Femur (tissue), 1 donor: Measurements from ENCODE around the gene KLHL30.

Source experiments
- DNase-seq: peaks from one replicate; pipeline ENCODE4 v3.0.0-alpha.2; 2017

Gene KLHL30

DNA sequence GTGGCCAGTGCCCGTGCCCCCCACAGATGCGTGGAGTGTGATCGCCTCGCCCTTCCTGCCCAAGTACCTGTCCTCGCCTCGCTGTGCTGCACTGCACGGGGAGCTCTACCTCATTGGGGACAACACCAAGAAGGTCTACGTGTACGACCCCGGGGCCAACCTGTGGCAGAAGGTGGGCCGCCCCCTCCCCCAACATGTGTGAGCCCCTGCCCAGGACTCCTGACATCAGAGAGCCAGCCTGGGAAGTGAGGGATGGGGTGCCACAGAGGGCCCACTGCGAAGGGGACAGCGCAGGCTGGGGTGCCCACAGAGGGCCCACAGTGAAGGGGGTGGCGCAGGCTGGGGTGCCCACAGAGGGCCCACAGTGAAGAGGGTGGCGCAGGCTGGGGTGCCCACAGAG is 10.5 kb downstream of the KLHL30 start:
- DNase-seq: no peak

DNA sequence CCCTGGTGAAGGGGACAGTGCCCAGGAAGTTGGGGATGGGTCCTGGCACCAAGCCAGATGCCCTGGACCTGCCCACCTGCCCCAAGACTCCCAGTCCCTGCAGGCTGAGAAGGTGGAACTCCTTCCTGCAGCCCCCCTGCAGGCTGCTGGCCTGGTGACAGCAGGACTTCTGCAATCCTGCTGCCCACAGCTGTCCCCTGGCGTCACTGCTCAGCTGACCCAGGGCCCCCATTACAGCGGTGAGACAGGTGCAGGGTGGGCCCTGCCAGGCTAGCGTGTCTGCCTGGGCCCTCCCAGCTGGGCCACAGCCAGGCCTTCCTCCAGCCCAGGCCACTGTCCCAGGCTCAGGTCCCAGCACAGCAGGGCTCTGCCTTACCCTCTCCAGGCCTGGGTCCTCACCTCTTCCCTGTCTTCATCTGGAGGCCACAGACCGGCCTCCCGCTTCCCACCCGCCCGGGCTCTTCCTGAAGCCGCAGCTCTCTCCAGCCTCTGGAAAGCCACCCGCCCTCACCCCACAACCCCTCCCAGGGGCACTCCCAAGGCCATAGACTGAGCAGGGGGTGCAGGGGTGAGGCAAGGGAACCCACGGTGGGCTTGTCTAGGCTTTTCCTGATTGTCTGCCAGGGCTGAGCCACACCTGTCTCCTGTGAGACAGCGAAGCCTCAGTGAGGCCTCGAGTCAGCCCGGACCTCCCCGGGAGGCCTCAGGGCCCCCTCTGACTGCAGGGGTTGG is 11.5 kb downstream of the KLHL30 start:
- DNase-seq: peak; percentile 82

DNA sequence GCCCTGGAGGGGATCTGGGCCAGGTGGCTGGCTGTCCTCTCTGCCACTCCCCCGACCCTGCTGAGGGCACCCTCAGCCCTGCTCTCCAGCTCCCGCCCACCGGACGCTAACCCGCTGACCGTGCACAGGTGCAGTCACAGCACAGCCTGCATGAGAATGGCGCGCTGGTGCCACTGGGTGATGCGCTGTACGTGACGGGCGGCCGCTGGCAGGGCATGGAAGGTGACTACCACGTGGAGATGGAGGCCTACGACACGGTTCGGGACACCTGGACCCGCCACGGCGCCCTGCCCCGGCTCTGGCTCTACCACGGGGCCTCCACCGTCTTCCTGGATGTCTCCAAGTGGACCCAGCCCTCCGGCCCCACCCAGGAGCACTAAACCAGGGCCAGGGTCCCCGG is 12.2 kb downstream of the KLHL30 start:
- DNase-seq: no peak

DNA sequence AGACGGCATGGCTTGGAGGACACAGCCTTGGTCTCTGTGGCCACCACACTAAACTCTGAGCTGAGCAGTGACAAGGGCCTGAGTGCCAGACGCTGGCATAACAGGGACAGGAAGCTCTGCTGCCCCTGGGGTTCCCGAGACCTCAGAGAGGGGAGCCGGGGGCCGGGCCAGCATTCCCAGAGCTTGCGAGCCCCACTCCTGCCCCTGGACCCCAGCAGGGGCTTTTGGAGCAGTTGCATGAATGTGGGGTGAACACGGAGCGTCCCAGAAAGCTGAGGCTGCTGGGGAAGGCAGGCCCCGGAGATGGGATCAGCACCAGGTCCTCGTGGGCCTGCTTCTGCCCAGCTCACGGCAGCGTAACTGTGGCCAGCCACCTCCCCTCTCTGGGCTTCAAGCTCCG is 12.7 kb downstream of the KLHL30 start:
- DNase-seq: no peak

DNA sequence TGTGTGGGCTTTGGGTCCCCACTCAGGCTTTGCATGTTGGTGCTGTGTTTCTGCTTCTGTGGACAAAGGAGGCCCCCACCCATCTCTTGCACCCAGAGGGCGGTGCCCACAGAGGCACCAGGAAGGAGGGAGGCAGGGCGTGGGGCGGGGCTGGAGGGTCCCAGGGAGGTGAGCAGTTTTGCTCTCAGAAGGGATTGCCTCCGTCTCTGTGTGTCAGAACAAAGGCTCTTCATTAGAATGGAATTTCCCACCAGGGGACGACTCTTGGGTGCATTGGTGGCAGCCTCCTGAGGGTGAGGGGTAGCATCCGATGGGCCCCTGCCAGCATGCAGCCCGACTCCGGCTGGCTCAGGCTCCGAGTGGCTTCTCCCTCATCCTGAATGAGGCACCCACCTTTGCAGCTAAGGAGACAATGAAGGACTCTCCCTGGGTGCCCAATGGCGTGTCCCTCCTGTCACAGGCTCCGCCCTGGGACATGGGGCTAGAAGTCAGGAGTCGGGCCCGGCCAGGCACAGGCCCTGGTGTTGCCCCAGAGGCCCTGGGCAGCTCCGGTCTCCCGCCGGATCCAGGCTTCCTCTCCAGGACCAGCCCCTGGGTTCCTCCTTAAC is 13.3 kb downstream of the KLHL30 start:
- DNase-seq: no peak

DNA sequence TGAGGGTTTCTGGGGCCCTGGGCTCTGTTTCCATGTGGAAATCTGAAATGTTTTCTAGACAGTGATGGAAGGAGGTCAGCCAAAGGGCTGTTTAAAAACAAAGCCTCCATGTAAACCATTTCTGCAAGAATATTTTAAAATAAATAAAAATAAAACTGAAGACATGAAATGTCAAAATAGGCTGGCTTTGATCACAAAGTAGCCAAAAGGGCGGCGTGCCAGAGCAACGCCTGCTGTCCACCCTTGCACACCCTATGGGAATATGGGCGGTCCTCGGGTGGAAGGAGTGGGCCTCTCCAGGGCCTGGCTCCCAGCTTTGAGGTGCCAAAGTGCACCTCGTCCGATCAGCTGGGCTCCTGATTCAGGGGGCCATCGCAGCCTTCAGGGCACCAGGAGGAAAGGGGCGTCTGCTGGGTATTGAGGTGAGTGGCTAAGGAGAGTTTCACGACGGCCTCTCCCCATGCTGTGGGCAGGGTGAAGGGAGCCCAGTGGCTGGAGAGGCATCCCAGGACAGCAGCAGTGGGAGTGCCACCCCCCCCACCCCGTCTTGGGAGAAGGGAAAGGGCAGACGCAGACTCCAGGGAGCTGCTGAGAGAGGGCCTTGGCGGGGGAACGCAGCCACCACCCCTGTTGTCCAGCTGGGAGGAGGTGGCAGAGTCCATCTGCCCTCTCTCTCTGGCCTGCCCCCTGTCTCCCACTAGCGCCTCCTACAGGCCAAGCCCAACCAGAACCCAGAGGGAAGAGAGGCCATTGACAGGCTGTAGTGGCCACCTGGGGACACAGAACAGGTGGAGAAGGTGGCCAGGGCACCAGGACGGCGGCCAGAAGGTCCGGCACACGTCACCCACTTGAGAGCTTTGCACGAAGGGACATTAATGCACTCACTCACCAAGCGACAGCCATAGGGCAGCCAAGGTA is 14.6 kb downstream of the KLHL30 start:
- DNase-seq: no peak

DNA sequence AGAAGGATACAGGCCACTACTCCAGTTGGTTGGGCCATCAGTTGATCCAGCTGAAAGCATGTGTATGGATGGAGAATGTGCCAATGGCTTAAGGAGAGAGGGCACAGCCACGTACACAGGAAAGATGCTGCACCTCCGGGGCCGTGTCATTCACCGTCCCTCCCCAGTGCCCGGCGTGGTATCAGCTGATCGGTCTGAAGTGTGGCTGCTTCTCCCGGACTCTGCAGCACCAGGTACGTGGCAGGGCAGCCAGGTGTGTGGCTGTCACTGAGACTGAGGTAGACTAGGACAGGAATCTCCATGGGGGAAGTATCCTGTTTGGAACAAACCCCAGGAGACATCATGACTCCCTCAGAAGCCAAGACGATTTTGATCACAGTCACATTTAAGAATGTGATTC is 16.1 kb downstream of the KLHL30 start:
- no peak for DNase-seq

DNA sequence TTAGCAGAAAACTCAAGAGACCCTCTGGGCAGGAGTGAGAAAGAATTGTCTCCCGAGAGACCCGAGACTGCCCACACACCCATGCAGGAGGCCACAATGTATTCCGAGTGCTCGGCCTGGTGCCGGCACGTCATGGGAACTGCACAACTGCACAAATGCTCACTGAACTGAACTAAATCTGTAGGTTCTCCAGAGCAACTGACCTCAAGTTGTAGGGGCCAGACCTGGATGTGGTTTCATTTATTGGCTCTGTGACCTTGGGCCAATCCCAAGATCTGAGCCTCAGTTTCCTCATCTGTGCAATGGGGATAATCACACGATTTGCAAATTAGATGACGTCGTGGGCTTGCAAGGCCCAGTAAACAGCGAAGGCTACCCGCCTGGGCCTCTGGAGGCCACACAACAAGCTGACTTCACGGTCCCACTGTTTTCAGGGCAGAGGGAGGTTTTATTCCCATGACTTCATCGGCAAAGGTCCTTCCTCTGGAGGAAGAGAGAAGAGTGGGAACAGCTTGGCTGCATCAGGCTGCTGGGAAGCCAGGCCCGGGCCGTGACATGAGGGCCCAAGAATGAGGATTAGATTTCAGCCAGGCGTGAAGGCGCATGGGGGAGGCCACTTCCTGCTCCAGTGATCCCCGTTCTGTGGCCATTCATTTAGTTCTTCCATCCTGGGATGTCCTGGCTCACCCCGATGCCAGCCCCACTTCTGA is 16.7 kb downstream of the KLHL30 start:
- peak; percentile 67 for DNase-seq

DNA sequence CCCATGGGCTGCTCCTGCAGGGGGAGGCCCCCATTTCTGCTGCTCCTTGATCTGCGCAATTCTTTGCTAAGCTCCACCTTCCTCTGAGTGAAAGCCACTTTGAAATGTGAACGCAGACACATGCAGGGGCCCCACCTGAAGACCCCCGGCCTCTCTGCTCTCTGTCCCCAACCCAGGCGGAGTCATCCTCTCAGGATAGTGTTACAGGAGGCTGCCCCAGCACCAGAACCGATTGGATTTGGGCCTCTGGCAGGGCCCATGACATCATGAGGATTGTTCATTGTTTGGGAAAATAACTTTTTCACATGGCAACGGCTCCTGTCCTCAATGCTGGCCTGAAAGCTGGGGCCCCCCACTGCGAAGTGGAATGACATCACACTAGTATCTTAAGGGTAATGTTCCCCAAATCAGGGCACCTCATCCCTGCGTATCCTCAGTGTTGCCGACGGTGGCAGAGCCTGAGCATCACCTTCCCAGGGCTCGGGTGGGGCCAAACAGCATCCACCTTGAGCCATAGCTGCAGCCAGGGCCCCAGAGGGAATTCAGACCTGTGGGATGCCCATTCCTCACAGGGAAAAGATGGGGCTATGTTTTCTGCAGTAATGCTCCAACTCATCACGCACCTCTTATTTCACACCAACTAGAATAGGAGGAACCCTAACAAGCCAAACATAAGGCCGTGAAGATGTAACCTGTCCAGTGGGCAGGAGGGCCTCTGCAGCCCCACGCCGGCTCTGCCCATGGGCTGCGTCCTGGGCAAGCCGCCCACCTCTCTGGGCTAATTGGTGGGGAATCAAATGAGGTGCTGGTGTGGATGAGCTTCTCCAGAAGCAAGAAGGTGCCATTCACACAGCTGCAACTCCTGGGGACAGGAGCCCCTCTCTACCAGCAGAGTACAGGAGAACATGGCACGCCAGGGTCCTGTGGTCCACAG is 17.6 kb downstream of the KLHL30 start:
- no peak for DNase-seq

DNA sequence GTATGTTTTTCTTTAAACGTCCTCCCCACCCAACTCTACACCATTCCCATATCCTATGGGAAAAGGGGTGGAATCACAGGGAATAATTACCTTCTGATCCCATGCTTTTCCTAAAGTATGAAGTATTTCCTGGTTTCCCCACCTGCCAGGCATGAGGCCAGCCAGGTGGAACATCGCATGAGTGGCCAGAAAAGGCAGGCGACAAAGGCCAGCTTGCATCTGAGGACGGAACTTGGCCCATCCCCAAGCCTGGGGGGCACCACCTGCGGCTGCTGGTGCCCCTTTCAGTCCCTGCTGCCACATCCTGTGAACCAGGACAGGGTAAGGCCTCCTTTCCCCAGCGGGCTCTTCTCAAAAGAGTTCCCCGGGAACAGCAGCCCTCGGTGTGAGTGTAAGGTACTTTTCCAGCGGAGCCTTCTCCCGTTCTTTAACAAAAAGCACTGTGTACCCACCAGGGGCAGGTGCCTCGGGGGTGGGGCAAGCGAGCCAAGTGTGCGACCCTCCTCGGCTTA is 19.1 kb downstream of the KLHL30 start:
- no peak for DNase-seq

DNA sequence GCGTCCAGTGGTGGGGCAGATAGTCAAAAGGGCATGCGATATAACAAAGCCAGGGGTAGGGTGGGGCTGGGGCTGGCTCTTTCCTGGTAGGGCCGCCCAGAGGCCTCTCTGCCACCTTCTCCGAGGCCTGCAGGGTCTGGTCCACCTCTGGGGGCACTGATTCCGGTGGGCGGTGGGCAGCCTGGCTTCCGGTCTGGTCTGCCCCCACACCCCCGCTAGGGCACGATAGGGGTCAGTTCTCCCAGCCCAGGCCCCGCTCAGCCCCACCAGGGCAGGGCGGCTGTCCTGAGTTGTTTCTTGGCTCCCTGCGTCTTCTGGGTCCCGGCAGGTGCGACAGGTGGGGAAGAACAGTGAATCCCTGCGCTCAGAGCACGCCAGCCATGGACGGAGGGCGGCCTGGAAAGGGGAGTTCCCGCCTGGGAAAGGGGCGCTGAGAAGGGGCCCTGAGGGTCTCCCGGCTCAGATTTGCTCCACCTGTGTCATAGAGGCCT is 19.6 kb downstream of the KLHL30 start:
- no peak for DNase-seq

DNA sequence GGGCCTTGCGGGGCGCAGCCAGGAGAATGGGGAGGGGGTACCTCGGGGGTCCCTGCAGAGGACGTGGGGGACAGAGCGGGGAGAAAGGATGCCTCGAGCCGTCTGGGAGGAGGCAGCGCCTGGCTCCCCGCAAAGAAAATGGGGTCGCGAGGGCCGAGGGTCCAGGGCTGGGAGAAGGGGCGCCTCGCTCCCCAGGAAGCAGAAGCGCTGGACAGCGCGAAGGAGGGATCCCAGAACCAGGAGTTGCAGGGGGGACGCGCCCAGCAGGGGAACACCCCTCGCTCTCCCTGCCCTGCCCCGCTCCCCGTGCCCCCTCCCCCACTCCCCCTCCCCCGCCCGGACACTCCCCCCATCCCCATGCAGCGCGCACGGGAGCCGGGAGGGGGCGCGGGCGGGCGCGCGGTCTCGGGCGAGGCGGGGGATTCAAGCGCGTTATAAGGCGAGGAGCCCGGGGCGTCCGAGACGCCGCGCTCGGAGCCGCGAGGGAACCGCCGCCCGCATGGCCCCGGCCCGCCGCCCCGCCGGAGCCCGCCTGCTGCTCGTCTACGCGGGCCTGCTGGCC is 20.1 kb downstream of the KLHL30 start, which contains the start of gene ERFE:
Gene ERFE, plus strand, starts transcription at position 462 of the 562 bp plus-strand sequence. Its CDS starts 38 bp downstream, at position 500.
- DNase-seq: peak; percentile 60

DNA sequence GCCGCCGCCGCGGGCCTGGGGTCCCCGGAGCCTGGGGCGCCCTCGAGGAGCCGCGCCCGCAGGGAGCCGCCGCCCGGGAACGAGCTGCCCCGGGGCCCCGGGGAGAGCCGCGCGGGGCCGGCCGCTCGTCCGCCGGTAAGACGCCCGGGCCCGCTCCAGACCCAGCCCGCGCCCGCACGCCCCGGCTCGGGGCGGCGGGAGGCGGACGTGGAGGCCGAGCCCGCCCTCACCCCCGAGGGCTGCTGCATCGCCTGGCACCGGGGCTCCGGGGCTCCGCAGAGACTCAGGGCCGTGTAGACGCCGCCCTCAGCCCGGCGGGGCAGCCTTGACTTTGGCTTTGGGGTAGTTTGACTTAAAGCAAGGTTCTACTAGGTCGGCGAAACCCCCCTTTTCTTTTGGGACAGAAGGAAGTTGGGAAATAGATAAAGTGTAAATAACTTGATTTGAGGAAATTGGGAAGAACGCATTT is 20.6 kb downstream of the KLHL30 start:
- no peak for DNase-seq

DNA sequence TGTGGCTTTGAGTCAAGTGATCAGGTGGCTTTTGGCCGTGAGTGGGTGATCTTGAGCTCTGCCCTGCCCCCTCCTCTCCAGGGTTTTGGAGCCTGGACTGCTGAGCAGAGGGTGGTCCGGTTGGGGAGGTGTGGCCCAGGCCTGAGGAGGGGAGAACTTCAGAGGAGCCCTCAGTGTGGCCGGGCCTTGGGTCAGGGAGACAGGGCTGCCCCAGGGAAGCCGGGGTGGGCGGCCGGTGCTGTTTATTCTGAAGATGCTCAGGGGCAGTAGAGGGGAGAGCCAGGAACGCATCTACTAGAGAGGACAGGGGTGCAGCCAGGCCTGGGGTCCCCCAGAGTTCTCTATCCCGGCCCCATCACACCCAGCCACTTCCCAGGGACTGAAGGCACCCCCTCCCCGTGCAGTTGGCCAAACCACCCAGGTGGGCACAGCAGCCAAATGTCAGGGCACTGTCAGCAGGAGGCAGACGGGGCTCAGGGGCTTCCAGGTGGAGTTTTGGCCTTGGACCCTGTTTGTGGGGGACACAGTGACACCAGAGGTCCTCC is 21.3 kb downstream of the KLHL30 start:
- no peak for DNase-seq

DNA sequence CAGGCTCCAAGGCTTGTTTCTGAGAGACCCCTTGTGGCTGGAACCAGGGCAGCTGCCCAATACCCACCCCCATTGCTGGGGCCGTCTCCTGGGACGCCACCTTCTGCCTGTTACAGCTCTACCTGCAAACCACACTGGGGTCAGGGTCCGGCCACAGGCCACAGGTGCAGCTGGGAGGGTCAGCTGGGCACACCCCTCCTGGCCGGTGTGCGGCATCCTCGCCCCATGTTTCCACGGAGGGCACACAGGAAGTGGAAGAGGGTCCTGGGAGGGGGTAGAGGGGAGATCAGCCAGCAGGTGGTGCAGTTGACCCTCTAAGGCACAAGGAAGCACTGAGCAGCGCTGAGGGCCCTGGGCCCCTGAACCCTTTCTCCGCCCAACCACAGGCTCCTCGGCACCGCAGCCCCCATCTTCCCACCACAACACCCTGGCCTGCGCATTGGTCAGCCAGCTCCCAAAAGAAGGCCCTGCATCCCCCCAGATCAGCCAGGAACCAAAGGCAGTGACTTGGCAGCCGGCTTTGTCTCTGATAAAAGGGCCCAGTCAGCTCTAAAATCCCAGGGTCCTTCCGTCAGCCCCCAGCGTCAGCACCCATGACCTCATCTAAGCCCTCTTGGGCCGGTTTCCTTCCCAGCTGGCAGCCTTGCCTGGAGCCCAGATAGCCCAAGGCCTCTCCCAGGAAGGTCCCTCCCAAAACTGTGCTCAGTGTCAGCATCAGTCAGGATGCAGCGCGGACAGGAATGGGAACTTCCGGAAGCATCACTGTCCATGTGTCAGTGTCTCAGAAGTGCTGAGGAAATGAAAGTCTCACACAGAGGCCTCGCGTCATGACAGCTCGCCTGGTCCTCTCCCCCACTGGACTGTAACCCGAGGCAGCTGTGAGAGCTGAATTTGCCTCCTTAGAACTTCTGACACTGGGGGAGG is 22.0 kb downstream of the KLHL30 start:
- DNase-seq: no peak

DNA sequence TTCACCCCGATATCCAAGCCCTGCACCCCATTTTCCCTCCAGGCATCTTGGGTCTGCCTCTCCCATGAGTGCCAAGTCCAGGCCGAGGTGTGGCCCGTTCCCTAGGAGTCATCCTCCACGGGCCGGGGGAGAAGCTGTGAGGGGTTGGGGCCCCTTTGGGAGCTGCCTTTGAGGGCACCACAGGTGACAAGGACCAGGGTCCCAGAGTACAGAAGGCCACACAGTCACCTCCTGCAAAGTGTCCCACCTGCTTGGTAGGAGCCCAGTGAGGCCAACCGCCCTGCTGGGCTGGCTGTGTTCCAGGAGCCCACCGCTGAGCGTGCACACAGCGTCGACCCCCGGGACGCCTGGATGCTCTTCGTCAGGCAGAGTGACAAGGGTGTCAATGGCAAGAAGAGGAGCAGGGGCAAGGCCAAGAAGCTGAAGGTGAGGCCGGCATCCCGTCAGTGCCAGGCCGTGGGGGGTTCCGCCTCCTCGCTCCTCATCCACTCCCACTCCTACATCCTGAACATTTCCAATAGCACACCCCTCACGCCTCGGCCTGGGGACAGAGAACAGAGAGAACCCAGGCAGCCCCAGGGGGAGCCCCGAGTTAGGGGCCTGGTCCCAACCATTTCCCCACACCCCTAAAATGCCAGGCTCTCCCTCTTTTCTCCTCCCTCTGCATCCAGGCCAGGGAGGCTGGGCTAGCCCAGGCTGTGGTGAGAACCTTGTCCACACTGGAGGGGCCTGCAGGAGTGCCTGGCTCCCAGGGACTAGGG is 23.0 kb downstream of the KLHL30 start:
- no peak for DNase-seq

DNA sequence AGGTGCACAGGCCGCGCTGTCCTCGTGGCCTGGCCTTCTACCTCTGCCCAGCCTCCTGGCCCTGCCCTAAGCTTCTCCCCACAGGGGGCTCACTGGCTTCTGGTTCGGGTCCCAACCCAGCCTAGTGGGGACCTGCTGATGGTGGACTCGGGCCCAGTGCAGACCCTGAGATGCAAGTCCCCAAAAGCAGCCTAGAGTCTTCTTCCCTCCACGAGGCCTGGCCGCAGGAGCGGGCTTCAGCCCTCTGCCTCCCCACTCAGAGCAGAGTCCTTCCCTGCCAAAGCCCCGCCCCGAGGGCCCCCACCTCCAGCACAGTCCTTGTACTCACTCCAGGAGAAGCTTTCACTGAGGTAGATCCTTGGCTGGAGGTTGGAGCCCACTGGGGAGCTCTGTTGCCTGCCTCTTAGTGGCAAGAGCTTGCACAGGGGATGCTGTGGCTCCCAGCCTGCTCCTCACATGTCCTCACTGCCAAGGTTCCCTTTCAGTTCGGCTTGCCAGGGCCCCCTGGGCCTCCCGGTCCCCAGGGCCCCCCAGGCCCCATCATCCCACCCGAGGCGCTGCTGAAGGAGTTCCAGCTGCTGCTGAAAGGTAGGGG is 23.9 kb downstream of the KLHL30 start:
- DNase-seq: no peak

DNA sequence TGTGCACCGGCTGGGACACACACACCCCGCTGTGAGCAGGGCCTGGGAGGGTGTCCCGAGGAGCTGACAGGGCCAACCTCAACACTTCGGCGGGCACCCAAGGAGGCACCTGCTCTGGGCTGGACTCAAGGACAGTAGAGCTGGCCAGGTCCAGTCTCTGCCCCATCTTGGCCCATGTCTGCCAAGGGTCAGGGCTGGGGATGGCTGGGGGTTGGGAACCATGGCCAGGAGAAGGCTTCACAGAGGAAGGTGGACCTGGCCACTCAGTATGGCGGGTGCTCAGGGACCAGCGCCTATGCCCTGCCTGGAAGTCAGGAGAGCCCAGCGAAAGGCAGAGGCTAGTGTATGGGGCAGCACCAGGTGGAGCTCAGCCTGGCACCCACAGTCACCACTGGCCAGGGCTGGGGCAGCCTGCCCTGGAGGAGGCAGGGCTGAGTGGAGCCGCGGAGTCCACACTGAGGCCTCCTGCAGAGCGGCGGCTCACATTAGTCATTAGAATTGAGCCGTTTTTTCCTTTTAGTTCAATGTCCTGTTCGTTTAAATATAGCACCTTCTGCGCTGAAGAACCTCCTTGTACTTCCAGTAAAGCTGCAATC is 24.5 kb downstream of the KLHL30 start:
- DNase-seq: no peak
